ENCODE data around the gene CANT1. TPM values are rescaled to one million over a fixed set of nuclear protein-coding genes. Genes with fewer than 3 reads are reported as not detected.

Gene CANT1
- total and polyA plus RNA-seq, 9 of the 15 experiments (the other 6 are each of a cell fraction or from before 2014, with no cell fraction given): 2.7 to 66.4 (median 22.5) TPM

DNA sequence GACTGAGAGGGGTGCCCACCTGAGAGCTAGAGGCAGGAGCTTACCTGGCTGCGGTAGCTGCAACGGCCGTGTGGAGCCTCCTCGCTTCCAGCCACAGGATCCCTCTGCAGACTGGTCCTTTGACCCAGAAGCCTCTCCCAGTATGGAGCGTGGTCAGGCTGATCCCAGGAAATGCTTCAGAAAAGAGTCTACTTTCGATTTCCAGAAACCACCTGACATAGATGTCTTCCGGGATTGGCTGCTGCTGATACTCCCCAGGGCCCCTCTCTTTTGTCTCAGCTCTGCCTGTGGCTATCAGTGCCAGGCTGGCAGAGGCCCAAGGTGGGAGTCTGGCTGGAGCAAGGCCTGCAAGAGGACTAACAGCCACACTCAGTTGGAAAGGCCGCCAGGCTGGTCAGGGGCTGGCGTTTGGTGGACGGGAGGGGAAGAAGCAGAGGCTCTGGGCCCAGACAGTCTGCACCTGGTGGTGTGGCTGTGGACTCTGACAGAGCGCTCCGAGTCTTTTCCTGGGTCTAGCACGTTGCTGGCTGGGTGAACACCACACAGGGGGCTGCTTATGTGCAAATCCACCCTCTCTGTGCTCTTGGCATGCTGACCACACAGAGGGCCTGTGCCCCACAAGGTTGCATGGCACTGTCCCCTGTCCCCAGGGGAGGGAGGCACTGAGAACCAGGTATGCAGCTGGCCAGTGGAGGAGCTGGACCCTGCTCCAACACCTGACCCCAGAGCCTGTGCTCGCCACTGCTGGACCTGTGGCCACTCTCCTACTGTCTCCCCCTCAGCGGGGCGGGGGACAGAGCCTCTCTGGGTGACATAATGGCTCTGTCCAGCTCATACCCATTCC lies 29.6 kb downstream of the CANT1 start, which contains the start of gene LGALS3BP (continued):
- TF ChIP-seq, protein P1, sequence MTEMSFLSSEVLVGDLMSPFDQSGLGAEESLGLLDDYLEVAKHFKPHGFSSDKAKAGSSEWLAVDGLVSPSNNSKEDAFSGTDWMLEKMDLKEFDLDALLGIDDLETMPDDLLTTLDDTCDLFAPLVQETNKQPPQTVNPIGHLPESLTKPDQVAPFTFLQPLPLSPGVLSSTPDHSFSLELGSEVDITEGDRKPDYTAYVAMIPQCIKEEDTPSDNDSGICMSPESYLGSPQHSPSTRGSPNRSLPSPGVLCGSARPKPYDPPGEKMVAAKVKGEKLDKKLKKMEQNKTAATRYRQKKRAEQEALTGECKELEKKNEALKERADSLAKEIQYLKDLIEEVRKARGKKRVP (CRISPR knock-in tag; IDR thresholded peaks at IDR 0.05): no peak
- TF ChIP-seq NEUROD1 (IDR thresholded peaks at IDR 0.05; ENCODE audit: borderline replicate concordance, low read depth, low read length, partially characterized antibody) (no peak), RAD51 (IDR thresholded peaks at IDR 0.05; ENCODE audit: borderline replicate concordance, low read depth) (peak; percentile 56; the same call in 1 of the 2 replicates)
- TF ChIP-seq, protein P2, sequence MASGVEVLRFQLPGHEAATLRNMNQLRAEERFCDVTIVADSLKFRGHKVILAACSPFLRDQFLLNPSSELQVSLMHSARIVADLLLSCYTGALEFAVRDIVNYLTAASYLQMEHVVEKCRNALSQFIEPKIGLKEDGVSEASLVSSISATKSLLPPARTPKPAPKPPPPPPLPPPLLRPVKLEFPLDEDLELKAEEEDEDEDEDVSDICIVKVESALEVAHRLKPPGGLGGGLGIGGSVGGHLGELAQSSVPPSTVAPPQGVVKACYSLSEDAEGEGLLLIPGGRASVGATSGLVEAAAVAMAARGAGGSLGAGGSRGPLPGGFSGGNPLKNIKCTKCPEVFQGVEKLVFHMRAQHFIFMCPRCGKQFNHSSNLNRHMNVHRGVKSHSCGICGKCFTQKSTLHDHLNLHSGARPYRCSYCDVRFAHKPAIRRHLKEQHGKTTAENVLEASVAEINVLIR (CRISPR knock-in tag; IDR thresholded peaks at IDR 0.05): no peak
- TF ChIP-seq, protein P3, sequence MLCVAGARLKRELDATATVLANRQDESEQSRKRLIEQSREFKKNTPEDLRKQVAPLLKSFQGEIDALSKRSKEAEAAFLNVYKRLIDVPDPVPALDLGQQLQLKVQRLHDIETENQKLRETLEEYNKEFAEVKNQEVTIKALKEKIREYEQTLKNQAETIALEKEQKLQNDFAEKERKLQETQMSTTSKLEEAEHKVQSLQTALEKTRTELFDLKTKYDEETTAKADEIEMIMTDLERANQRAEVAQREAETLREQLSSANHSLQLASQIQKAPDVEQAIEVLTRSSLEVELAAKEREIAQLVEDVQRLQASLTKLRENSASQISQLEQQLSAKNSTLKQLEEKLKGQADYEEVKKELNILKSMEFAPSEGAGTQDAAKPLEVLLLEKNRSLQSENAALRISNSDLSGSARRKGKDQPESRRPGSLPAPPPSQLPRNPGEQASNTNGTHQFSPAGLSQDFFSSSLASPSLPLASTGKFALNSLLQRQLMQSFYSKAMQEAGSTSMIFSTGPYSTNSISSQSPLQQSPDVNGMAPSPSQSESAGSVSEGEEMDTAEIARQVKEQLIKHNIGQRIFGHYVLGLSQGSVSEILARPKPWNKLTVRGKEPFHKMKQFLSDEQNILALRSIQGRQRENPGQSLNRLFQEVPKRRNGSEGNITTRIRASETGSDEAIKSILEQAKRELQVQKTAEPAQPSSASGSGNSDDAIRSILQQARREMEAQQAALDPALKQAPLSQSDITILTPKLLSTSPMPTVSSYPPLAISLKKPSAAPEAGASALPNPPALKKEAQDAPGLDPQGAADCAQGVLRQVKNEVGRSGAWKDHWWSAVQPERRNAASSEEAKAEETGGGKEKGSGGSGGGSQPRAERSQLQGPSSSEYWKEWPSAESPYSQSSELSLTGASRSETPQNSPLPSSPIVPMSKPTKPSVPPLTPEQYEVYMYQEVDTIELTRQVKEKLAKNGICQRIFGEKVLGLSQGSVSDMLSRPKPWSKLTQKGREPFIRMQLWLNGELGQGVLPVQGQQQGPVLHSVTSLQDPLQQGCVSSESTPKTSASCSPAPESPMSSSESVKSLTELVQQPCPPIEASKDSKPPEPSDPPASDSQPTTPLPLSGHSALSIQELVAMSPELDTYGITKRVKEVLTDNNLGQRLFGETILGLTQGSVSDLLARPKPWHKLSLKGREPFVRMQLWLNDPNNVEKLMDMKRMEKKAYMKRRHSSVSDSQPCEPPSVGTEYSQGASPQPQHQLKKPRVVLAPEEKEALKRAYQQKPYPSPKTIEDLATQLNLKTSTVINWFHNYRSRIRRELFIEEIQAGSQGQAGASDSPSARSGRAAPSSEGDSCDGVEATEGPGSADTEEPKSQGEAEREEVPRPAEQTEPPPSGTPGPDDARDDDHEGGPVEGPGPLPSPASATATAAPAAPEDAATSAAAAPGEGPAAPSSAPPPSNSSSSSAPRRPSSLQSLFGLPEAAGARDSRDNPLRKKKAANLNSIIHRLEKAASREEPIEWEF (CRISPR knock-in tag; IDR thresholded peaks at IDR 0.05): 0 out of 2 replicates have a peak, but pooled peaks have one; percentile 23
- TF ChIP-seq, protein P4, sequence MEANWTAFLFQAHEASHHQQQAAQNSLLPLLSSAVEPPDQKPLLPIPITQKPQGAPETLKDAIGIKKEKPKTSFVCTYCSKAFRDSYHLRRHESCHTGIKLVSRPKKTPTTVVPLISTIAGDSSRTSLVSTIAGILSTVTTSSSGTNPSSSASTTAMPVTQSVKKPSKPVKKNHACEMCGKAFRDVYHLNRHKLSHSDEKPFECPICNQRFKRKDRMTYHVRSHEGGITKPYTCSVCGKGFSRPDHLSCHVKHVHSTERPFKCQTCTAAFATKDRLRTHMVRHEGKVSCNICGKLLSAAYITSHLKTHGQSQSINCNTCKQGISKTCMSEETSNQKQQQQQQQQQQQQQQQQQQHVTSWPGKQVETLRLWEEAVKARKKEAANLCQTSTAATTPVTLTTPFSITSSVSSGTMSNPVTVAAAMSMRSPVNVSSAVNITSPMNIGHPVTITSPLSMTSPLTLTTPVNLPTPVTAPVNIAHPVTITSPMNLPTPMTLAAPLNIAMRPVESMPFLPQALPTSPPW (CRISPR knock-in tag; IDR thresholded peaks at IDR 0.05): 0 out of 2 replicates have a peak, but pooled peaks have one; percentile 11
- TF ChIP-seq, protein P5, sequence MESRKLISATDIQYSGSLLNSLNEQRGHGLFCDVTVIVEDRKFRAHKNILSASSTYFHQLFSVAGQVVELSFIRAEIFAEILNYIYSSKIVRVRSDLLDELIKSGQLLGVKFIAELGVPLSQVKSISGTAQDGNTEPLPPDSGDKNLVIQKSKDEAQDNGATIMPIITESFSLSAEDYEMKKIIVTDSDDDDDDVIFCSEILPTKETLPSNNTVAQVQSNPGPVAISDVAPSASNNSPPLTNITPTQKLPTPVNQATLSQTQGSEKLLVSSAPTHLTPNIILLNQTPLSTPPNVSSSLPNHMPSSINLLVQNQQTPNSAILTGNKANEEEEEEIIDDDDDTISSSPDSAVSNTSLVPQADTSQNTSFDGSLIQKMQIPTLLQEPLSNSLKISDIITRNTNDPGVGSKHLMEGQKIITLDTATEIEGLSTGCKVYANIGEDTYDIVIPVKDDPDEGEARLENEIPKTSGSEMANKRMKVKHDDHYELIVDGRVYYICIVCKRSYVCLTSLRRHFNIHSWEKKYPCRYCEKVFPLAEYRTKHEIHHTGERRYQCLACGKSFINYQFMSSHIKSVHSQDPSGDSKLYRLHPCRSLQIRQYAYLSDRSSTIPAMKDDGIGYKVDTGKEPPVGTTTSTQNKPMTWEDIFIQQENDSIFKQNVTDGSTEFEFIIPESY (CRISPR knock-in tag; IDR thresholded peaks at IDR 0.05): 0 out of 2 replicates have a peak, but pooled peaks have one; percentile 26
- TF ChIP-seq, protein P6, sequence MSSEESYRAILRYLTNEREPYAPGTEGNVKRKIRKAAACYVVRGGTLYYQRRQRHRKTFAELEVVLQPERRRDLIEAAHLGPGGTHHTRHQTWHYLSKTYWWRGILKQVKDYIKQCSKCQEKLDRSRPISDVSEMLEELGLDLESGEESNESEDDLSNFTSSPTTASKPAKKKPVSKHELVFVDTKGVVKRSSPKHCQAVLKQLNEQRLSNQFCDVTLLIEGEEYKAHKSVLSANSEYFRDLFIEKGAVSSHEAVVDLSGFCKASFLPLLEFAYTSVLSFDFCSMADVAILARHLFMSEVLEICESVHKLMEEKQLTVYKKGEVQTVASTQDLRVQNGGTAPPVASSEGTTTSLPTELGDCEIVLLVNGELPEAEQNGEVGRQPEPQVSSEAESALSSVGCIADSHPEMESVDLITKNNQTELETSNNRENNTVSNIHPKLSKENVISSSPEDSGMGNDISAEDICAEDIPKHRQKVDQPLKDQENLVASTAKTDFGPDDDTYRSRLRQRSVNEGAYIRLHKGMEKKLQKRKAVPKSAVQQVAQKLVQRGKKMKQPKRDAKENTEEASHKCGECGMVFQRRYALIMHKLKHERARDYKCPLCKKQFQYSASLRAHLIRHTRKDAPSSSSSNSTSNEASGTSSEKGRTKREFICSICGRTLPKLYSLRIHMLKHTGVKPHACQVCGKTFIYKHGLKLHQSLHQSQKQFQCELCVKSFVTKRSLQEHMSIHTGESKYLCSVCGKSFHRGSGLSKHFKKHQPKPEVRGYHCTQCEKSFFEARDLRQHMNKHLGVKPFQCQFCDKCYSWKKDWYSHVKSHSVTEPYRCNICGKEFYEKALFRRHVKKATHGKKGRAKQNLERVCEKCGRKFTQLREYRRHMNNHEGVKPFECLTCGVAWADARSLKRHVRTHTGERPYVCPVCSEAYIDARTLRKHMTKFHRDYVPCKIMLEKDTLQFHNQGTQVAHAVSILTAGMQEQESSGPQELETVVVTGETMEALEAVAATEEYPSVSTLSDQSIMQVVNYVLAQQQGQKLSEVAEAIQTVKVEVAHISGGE (CRISPR knock-in tag; IDR thresholded peaks at IDR 0.05): peak in 1 of 3 experiments; percentile 22; a peak in 1 of 6 replicates
